Keratinocyte (primary cell): ENCODE results near the gene SPATA20. TPM values are rescaled to one million over a fixed set of nuclear protein-coding genes. Genes with fewer than 3 reads are reported as not detected.

Experiments
- DNase-seq: peaks from one replicate; pipeline ENCODE4 v3.0.0-alpha.2; 2011; ENCODE audit warnings: low read depth, missing footprints, low spot score
- FAIRE-seq: peaks from 2 replicates; lab custom pipeline; 2011; peaks lifted over from hg19 to GRCh38; lab: Jason Lieb, UNC
- H2AFZ ChIP-seq: 2 replicates; pipeline ENCODE4 v1.6.0; 2012; ENCODE audit warnings: low read length, control low read depth, inconsistent platforms; ENCODE audit not compliant: control insufficient read depth
- H3K27ac ChIP-seq: 2 replicates; pipeline ENCODE4 v1.5.1; 2011; ENCODE audit warnings: low read length; ENCODE audit not compliant: control insufficient read depth, insufficient read depth
- H3K27me3 ChIP-seq: 3 replicates; pipeline ENCODE4 v1.6.0; 2011; ENCODE audit warnings: low read length; ENCODE audit not compliant: control insufficient read depth, insufficient read depth; ENCODE audit errors: extremely low read depth
- H3K36me3 ChIP-seq, 2 experiments: 2 replicates in 1 of 2; 3 replicates in 1 of 2; pipeline ENCODE4 v1.5.1; 2011; ENCODE audit warnings: low read length in 2 of 2, mild to moderate bottlenecking in 1 of 2; ENCODE audit not compliant: control insufficient read depth in 2 of 2, insufficient read depth in 2 of 2; ENCODE audit errors: extremely low read depth in 1 of 2
- H3K4me1 ChIP-seq: 3 replicates; pipeline ENCODE4 v1.5.1; 2011; ENCODE audit warnings: low read length; ENCODE audit not compliant: control insufficient read depth, insufficient read depth; ENCODE audit errors: extremely low read depth
- H3K4me2 ChIP-seq: 3 replicates; pipeline ENCODE4 v1.6.0; 2011; ENCODE audit warnings: low read depth, low read length; ENCODE audit not compliant: control insufficient read depth, insufficient read depth; ENCODE audit errors: extremely low read depth
- H3K4me3 ChIP-seq, 3 experiments: fragments of 200-600 bp in 1 of 3; sonication (generic) in 1 of 3; 2 replicates in 2 of 3; 3 replicates in 1 of 3; pipeline ENCODE4 v1.5.1; 2011 to 2016; ENCODE audit warnings: low read length in 3 of 3, mild to moderate bottlenecking in 3 of 3, control low read depth in 2 of 3, inconsistent platforms in 1 of 3, low read depth in 1 of 3, mixed read lengths in 1 of 3, mixed run types in 1 of 3, moderate library complexity in 1 of 3; ENCODE audit not compliant: control insufficient read depth in 2 of 3, insufficient read depth in 2 of 3; ENCODE audit errors: extremely low read depth in 1 of 3
- H3K79me2 ChIP-seq: 2 replicates; pipeline ENCODE4 v1.6.0; 2012; ENCODE audit warnings: low read length; ENCODE audit not compliant: control insufficient read depth, insufficient read depth
- H3K9ac ChIP-seq: 3 replicates; pipeline ENCODE4 v1.6.0; 2011; ENCODE audit warnings: low read length; ENCODE audit not compliant: control insufficient read depth, insufficient read depth; ENCODE audit errors: extremely low read depth
- H3K9me1 ChIP-seq: 3 replicates; pipeline ENCODE4 v1.6.0; 2011; ENCODE audit warnings: low read length; ENCODE audit not compliant: control insufficient read depth, insufficient read depth; ENCODE audit errors: extremely low read depth
- H3K9me3 ChIP-seq: 2 replicates; pipeline ENCODE4 v1.5.1; 2012; ENCODE audit warnings: low read depth, low read length; ENCODE audit not compliant: control insufficient read depth
- H4K20me1 ChIP-seq: 3 replicates; pipeline ENCODE4 v1.6.0; 2011; ENCODE audit warnings: low read length; ENCODE audit not compliant: control insufficient read depth, insufficient read depth; ENCODE audit errors: extremely low read depth
- CTCF ChIP-seq, 3 experiments: IDR thresholded peaks in 1 of 3; conservative IDR thresholded peaks in 1 of 3; optimal IDR thresholded peaks in 1 of 3; 2 replicates in 2 of 3; 3 replicates in 1 of 3; pipeline versions ENCODE3 to v1.5.1; 2011; ENCODE audit warnings: low read length in 3 of 3, mild to moderate bottlenecking in 3 of 3, moderate library complexity in 2 of 3, control low read depth in 1 of 3, inconsistent platforms in 1 of 3; ENCODE audit not compliant: insufficient read depth in 2 of 3; ENCODE audit errors: extremely low read depth in 1 of 3
- EZH2 ChIP-seq: IDR thresholded peaks from one replicate; pipeline ENCODE4 v1.6.1; 2012; ENCODE audit warnings: inconsistent platforms, mild to moderate bottlenecking, low read length, moderate library complexity
- dilution Hi-C: fragments of 300-500 bp; cut with MboI; formaldehyde crosslinking; loops from one replicate; pipeline ENCODE4 v1.7.0; 2020; ENCODE audit warnings: low sequenced_read_pairs; ENCODE audit not compliant: extremely low pct_ligation_motif_present
- polyA plus RNA-seq, 5 experiments: library from polyadenylated mRNA; depleted of rRNA in 3 of 5; stranded (reverse) in 3 of 5; stranded (forward) in 1 of 5; unstranded in 1 of 5; fragments of >200 nt; gene quantifications; 1 replicate in 1 of 5; 2 replicates in 3 of 5; 3 replicates in 1 of 5; pipeline versions ENCODE4 v1.2.1 to v1.2.3, GENCODE V29; 2011 to 2012; ENCODE audit warnings: missing spikeins in 2 of 5, low read depth in 1 of 5, low replicate concordance in 1 of 5

Gene SPATA20
- polyA plus RNA-seq, 1 donor (not counting 4 experiments of a cell fraction or from before 2014, with no cell fraction given), result 17.2 TPM

DNA sequence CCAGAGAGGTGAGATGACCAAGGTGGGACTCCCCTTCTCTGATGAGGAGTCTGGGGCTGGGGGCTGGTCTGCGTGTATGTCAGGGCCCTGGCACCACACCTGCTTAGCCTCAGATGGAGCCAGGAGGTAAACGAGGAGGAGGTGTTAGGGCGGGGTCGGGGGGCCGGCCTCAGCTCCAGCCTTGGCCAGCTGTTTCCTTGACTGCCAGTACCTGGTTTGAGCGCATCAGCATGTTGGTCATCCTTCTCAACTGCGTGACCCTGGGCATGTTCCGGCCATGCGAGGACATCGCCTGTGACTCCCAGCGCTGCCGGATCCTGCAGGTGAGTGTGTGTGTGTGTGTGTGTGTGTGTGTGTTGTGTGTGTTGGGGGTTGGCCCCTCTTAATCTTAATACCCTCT lies 21.7 kb downstream of the SPATA20 start:
- Histone ChIP-seq H4K20me1 (no peaks in the 10 kb centered on the region), H3K9me3 (no peaks in the 10 kb centered on the region), H3K79me2 (no peaks in the 10 kb centered on the region), H2AFZ (no peak overlapping the region), H3K4me2 (no peak overlapping the region), H3K9me1 (no peaks in the 10 kb centered on the region), H3K4me3 (no peak overlapping the region), H3K27me3 (peaks cover 28% of the 10 kb centered on the region), H3K9ac (no peak overlapping the region), H3K36me3 (no peaks in the 10 kb centered on the region), H3K27ac (no peak overlapping the region), H3K4me1 (peaks cover 4% of the 10 kb centered on the region)
- dilution Hi-C loops, result no loop called here
- TF ChIP-seq CTCF (optimal IDR thresholded peaks at IDR 0.05 in 1 of 3, IDR thresholded peaks at IDR 0.05 in 1 of 3, conservative IDR thresholded peaks at IDR 0.05 in 1 of 3; ENCODE audit: extremely low read depth in 1 of 3, insufficient read depth in 2 of 3, low read length in 3 of 3), result no peak
- no peak for TF ChIP-seq EZH2
- DNase-seq (no peak), FAIRE-seq (no peak)

GRCh38 chr17:50569592-50569991 lies 22.6 kb downstream of the SPATA20 start:
- FAIRE-seq, result no peak
- Histone ChIP-seq H4K20me1 (no peaks in the 10 kb centered on the region), H3K36me3 (no peaks in the 10 kb centered on the region), H3K27ac (no peak overlapping the region), H3K4me3 (no peak overlapping the region), H2AFZ (no peak overlapping the region), H3K9ac (no peak overlapping the region), H3K79me2 (no peaks in the 10 kb centered on the region), H3K9me1 (no peaks in the 10 kb centered on the region), H3K4me2 (no peak overlapping the region), H3K4me1 (peaks cover 1% of the 10 kb centered on the region), H3K9me3 (no peaks in the 10 kb centered on the region), H3K27me3 (peaks cover 20% of the 10 kb centered on the region)
- dilution Hi-C loops, result no loop called here
- no peak for DNase-seq
- TF ChIP-seq CTCF (optimal IDR thresholded peaks at IDR 0.05 in 1 of 3, IDR thresholded peaks at IDR 0.05 in 1 of 3, conservative IDR thresholded peaks at IDR 0.05 in 1 of 3; ENCODE audit: extremely low read depth in 1 of 3, insufficient read depth in 2 of 3, low read length in 3 of 3), result no peak
- no peak for TF ChIP-seq EZH2
